Measurements from ENCODE around the gene TRIM34. TPM values are rescaled to one million over a fixed set of nuclear protein-coding genes. Genes with fewer than 3 reads are reported as not detected.

Gene TRIM34
- total and polyA plus RNA-seq, 2 of the 8 experiments (the other 6 are each of a cell fraction or from before 2014, with no cell fraction given), result 0.76 to 5.8 TPM

DNA sequence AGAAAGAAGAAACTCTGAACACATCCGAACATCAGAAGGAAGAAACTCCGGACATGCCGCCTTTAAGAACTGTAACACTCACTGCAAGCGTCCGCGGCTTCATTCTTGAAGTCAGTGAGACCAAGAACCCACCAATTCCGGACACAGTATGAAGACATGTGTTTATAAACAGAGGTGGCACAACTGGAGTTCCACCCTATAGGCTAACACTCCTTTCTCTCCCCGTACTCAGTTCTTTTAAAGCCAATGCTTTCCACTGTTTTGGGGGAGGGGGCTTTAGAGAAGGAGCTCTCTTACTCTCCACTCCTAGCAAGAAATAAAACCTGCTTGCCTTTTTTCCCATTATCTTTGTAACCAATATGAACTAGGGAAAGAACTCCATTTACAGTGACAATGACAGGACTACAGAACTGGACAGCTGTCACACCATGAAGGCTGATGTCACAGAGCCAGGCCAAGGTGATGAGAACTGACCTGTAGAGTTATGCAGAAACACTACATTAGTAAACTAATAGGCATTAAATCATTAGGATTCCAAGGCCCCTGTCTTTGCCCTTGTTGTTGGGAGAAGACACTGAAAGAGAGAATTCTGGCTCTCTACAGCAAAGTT lies 59.3 kb downstream of the TRIM34 start (continued):
- TF ChIP-seq CHD7 (IDR thresholded peaks at IDR 0.05; ENCODE audit: insufficient replicate concordance, low read length) (no peak), FOSL1 (IDR thresholded peaks at IDR 0.05; ENCODE audit: insufficient read depth, low read depth, low read length) (no peak)
